NCI-H460 (cell line): ENCODE measurements around the gene PDIA5. TPM values are rescaled to one million over a fixed set of nuclear protein-coding genes. Genes with fewer than 3 reads are reported as not detected.

Experiments
- DNase-seq: peaks from one replicate; pipeline ENCODE4 v3.0.0-alpha.2; 2016; ENCODE audit warnings: low read depth; ENCODE audit errors: extremely low read depth
- polyA plus RNA-seq: library from polyadenylated mRNA; depleted of rRNA; stranded (reverse); fragments of >200 nt; gene quantifications from 2 replicates; pipeline ENCODE4 v1.2.3, GENCODE V29; 2014; cell fraction: nucleus; rRNA removed
- total RNA-seq: library from RNA; depleted of rRNA; stranded (reverse); fragments of >200 nt; shearing (Covaris generic); gene quantifications from 2 replicates; pipeline ENCODE4 v1.2.3, GENCODE V29; 2014; rRNA removed

The PDIA5 gene
- 18.7 and 19.6 TPM in 2 replicates for total RNA-seq
- 24.0 and 92.9 TPM in 2 replicates for polyA plus RNA-seq

DNA sequence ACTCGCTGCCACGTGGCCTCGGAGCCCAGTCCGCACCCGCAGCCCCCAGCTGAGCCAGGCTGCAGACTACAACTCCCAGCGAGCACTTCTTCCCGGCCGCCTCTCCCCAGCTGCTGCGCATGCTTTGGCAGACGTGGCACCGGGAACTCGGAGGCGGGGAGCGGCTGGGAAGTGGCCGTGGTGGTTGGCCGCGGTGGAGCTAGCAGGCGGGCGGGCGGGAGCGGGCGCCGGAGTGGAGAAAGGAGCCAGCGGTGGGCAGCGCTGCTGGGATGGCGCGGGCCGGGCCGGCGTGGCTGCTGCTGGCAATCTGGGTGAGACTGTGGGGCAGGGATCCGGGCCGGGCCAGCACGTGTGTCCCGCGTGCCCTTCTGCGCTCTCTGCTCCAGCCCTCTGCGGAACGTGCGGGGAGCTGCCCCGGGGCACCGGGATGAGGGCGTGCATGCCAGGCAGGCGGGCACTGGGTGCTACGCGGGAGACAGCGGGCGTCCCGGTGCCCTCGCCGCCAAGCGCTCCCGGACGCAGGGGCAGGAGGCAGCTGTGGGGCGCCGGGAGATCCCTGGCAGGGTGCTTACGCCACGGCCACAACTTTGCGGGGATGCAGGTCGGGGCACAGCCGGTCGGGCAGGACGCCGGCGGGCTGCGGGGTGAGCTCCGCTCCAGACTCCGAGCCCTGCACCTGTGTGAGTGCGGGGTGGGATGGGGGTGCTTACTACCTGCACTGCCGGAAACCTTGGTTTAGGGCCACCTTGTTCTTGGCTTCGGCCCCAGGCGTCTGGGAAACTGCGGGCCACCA, at the start of gene PDIA5:
TSS of gene PDIA5 (plus strand) at position 130 of the 793 bp plus-strand sequence. CDS start at position 270, 140 bp downstream.
- DNase-seq, result peak; percentile 82

DNA sequence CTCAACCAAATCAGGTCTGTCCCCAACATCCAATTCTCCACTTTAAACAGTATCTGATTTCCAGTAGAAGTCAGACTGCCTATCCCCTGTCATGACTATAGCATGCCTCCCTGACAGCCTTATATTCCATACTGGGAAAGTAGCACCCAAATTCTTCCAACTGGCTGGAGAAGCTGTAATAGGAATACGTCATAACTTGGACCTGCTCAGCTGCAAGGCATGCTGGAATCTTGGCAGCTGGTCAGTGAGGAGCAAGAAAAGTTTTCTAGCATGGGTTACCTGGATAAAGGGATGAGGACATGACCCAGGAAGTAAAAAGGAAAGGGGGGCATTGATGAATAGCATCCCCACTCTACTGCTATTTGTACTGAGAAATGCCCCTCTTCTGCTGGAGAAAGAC, 48.1 kb upstream of the PDIA5 start:
- no peak for DNase-seq

DNA sequence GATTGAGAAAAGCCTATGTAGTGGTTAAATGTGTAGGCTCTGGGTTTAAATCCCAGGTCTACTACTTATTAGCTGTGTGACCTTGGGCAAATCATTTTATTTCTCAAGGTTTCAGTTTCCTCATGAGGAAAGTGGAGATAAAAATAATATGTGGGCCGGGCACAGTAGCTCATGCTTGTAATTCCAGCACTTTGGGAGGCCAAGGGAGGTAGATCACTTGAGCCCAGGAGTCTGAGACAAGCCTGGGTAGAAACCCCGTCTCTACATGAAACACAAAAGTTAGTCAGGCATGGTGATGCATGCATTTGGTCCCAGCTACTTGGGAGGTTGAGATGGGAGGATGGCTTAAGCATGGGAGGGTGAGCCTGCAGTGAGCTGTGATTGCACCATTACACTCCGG, 47.7 kb upstream of the PDIA5 start:
- no peak for DNase-seq

DNA sequence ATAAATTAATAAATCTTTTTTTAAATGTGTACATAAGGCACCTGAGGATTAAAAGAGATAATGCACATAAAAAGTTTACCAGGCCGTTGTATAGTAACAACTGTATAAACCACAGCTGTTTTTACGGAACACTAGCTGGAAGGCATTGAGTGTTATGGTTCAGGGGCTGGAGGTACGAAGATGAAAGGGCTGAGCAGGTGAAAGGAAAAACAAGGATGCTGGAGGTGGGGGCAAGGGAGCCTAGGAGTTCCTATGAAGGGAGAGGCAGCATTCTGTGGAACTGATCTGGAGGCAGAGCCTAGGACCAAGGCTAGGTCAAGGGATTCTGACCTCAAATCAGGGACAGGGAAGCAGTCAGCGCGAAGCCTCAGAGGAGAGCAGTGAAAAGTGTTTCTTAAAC, 47.2 kb upstream of the PDIA5 start:
- no peak for DNase-seq

DNA sequence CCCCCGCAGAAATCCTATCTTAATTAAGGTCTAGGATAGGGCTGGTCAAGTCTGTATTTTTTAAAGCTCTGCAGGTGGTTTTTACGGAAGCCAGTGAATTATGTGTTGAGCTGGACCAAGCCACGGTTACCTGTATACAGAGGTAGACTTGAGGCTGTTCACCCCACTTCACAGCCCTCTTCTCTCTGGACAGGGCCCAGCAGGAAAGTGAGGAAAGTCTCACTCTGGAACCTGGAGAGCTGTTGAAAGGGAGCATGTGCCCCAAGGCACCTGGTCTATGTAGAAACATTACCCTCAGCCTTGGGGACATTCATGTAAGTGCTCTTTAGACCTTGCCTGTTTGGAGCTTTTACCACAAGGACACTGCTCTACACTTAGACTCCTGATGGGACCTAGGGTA, 46.1 kb upstream of the PDIA5 start:
- DNase-seq, result no peak

DNA sequence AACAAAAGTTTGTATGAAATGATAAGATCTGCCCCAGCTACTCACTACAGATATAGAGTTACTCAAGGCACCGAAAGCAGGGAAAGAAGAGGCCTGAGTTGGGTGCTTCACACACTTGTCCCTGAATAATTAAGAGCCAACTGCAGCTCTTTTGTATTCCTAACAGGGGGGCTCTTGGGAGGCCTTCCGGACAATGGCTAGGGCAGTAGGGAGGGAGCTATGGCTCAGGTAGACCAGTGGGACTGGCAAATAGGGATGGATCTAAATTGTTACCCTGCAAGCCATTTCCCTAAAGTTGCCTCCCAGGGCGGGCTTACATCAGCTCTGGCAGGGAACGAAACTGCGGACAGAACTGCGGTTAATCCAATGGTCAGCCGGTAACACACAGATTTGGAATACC, 45.4 kb upstream of the PDIA5 start:
- DNase-seq, result no peak

DNA sequence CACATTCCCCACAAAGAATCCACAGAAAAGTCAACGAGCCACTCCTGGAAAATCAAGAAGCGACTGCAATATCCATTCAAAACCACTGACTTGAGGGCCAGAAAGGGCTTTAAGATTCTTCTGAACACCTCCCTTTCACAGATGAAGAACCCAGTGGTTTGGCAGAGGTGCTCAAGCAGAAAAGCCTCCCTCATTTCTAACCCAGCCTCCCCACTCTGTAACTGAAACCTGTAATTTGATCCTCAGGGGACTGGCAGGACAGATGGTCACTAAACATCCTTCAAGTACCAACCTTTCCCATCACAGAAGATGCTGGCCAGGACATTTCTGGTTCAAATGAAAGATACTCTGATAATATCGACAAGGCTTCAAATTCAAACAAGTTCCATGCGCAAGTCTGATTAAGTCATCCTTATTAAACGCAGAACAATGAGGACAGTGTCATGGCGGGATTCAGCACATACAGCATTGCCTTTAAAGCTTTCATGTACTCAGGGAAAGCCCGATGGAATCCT, 44.8 kb upstream of the PDIA5 start:
- no peak for DNase-seq

DNA sequence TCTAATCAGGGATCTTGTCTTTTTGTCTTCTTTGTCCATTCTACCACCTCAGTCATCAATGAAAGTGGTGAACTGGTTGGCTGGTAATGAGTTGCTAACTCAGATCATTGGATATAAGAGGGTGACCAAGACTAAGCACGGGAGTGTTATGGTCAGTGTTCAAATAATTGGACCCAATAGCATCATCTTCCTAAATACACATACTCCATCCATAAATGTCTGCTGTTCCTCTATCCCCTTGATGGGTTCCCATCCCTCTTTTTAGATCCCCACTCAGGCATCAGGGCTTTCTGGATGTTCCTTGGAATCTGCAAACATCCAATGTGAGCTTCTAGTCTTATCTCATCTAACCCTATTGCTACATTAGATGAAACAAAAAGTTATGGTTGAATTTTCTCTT, 42.8 kb upstream of the PDIA5 start:
- DNase-seq, result no peak

DNA sequence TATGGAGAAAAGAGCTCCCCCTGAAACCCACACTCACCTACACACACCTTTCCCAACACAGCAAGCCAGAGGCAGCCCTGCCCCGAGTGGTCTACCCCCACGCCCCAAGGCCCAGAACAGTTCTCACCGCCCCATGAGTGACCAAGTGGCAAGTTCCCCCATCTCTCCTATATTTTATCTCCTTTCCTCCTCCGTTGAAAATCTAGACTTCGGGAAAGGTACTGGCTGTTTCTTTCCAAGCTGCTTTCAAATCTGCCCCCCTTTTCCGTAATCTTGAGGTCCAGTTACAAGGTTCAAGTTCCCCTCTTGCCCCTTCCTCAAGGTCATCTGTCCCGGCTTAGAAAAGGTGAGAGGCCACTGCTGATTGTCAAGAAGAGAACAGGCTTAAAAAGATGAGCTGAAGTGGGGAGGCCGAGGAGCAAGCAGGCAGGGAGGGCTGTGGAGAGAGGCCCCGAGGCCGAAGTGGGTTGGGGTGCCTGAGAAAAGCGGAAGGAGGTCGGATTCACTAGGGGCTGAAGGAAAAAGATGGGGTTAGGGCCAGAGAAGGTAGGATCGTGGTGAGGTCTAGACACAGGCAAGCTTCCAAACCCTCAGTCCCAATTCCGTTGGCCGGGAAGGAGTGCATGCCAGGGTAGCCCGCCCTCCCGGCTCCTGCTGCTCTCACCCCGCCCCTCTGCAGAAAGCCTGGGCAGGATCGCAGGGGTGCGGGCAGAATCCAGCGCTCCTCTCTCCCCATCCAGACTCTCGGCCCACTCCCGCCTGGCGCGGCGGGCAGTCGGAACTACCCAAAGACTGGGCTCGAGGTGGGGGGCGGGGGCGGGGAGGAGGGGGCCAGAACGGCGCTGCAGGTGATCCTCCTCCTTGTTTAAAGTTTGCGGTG, 40.9 kb upstream of the PDIA5 start:
- DNase-seq, result no peak

DNA sequence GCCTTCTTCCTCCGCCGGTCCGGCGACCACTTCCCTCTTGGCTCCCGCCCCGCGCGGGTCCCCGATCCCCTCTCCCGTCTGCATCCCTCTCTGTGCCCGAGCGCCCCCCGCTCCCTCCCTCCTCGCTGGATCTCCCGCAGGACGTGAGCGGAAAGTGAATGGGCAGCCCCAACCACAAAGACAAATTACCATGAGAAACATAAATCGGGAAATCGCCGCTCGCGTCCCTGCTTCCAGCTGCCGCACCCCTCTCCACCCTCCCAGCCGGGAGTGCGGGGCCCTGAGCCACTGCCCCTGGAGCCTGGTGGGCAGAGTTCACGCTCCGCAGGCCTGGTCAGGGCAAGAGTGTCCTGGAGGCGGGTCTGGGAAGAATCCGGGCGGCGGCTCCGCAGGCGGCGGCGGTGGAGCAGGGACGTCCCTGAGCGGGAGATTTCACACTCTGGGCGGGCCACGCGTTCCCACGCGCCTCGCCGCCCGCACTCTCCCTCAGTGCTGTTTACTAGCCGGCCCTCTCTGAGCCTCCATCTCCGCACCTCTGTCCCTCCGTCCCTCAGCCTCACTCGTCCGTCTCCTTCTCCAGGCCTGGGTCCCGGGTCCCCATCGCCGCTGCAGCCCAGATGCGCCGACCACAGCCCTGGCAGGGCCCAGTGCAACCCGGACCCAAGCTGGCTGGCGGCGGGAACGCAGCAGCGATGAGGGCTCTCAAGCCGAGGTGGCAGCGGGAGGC, 40.1 kb upstream of the PDIA5 start:
- no peak for DNase-seq

DNA sequence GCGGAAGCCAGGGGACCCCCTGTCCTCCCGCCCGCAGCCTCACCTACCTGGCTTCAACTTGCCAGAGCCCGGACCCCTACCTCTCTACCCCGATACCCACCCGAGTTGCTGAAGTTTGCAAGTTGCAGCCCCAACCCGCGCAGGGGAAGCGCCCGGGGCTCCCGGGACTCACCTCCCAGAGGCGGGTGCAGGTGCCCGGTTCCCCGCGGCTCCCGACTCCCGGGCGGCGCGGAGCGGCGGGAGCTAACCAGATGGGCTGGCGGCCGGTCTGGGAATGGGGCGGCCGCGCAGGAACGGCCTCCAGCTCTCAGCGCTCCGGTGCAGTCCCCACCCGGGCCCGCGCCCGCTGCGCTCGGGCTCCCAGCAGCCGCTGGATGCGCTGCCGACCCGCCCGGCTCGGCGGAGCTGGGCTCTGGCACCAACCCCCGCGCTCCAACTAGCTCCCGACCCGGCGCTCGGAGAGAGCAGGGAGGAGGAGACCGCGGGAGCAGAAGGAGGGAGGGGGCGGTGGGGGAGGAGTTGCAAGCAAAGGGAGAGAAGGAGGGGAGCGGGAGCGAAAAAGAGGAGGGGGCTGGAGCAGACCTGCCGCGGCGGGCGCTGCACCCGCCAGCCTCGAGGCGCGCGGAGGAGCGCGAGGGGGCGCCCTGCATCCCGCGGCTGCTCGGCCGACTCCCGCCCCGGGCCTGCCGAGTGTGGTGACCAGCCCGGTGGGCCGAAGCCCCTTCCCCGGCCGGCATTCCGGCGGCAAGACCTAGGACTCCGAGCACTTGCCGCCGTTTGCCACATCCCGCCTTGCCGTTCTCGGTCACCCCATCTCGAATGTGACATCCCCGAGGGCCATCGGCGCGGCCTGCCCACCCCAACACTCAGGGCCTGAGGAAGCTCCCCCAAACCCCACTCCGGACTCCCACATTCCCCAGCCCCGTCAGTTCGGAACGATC, 39.3 kb upstream of the PDIA5 start, which contains the start of gene SEMA5B:
TSS of gene SEMA5B (minus strand) at position 472 of the 941 bp plus-strand sequence. CDS start 66,500 bp downstream, outside the sequence.
- no peak for DNase-seq

DNA sequence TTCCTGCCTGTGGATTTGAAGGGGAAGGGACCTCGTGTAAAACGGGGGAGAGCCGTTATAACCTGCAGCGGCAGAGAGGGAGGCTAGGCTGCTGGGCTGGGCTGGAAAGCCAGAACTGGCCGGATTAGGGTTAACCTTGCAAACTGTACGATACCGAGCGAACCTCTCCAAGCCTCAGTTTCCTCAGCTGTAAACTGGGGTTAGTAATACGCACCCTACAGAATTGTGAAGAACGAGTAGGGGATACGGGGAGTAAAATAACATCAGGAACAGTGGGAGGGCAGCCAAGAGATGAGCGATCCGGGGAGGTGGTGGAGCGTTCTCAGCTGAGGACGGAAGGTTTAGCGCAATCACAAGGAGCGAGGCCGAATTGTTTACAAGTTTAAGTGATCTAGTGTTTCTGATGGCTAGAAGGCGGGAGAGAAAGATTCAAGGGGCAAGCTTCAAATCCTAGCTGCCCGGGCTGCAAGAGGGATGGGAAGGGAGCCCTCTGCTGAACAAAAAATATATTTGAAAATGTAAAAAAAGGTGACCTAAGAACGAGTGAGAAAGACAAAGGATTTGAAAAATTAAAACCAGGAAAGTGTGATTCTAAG, 38.5 kb upstream of the PDIA5 start:
- DNase-seq, result peak; percentile 12

DNA sequence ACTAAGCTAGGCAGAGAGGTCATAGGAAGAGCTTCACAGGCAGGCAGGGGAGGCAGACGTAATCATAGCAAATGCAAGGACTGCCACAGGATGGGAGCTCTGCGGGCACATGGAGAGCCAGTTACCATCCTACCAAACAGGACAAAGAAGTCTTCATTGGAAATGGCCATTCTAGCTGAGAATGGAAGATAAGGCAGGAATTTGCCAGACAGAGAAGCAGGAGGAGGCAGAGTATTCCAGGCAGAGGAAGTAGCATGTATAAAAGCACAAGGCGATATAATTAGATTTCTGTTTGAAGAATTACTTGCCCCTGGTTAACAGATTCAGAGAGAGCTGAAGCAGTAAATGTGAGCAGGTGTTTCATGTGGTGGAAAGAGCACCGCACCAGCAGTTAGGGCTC, 35.8 kb upstream of the PDIA5 start:
- no peak for DNase-seq

DNA sequence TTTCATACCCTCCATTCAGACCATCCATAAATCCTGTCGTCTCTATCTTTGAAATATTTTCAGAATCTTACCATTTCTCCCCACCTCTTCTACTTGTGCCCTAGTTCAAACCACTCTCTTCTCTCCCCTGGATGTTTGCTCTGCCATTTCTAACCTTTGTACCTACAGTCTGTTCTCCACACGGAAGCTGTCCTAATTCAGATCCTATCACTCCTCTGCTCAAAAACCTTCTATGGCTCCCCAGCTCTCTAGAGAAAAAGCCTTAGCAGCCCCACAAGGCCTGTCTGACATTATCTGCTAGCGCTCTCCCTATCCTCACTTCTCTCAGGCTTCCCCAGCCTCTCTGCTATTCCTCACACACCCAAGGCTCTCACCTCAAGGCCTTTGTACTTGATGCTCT, 34.8 kb upstream of the PDIA5 start:
- DNase-seq, result no peak

DNA sequence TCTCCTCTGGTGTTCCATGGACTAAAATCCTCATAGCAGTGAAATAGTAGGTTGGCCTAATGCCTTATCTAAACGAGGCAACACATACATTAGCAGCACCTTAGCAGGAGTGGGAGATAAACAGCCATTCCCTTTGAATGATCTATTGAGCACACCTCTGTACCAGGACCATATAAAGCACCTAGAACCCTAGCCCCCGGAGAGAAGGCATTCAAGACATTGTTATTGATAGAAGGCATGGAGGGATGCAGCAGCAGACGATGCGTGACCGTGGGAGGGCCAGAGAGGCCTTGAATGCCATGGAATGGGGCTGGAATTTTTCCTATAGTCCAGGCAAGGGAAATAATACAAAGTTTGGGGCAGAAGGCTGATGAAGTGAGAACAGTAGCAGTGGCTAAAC, 32.7 kb upstream of the PDIA5 start:
- no peak for DNase-seq

DNA sequence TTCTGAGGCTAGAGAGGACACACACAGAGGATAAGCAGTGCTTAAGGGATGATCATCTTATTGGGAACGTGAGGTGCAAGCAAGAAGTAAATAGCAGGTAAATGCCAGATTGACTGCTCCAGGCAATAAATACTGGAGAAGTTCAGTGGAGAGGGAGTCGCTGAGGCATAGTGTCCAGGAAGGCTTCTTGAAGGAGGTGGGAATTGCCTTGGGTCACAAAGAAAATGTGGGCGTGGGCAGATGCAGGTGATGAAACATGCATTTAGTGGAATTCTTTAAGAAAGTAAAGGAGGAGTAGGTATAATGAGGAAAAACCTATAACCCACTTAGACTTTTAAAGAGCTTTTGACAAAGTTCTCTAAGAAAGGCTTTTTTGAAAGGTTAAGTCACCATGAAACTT, 31.8 kb upstream of the PDIA5 start:
- no peak for DNase-seq

DNA sequence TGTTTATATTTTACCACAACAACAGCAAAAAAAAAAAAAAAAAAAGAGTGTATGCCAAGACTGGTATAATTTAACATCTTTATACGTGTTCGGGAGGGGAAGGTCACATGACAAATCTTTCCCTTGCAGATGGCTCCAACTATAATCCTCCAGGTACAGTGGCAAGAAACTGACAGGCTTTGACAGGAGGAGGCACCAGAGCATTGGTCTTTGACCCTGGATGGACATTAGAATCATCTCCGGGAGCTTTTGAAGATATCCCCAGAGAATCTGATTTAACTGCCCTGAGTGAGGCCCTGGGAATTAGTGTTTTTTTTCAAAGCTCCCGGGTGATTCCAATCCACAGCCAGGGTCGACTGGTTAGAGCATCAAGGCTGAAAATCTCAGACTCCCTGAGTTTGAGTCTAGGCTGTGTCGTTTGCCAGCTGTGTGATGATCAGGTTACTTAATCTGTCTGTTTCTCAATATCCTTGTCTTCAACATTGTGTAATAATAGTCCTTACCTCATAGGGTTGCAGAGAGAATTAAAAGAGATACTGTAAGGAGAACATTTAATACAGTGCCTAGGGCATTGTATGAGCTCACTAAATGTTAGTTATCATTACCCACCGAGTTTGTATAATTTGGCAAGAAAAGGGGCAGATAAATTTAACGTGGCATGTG, 30.3 kb upstream of the PDIA5 start:
- DNase-seq, result no peak

DNA sequence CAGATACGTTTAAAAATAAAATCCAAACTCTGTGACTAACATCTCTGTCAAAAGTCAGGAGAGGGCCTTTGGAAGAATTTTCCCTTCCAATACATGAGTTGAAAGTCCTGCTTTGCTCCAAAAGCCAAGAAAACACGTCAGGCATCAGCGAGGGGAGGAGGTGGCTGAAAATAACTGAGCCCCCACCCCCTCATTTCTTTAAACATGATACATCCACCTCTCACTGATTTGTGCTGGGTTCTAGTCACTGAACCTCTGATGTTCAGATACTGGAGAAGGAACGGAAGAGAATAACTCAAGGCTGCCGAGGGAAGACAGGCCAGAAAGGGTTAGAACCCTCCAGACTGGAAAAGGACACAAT, 29.8 kb upstream of the PDIA5 start:
- no peak for DNase-seq

DNA sequence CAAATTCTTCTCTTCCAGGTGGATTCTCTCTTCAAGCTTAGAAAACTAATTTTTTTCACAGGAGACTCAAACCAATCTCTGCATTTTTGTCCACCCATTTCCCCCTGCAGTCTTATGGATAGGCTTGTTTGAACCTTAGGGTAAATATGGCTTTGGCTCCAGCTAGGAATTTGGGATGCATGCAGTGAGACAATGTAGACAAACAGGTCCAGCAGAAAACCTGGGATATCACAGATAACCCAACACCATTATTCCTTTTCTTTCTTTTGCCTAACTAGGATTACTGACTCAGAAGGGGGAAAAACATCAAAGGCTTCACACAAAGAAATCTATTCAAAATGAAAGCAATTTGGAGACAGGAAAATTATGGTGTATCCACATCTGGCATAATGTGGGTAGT, 28.1 kb upstream of the PDIA5 start:
- no peak for DNase-seq
